ENCODE results near the gene SLC26A4. TPM values are rescaled to one million over a fixed set of nuclear protein-coding genes. Genes with fewer than 3 reads are reported as not detected.
A peak's percentile ranks its signal among the peaks of the same experiment; 100 is the strongest.

SLC26A4 gene
- total and polyA plus RNA-seq, 9 of the 15 experiments (the other 6 are each of a cell fraction or from before 2014, with no cell fraction given) = 0.09 to 1.2 (median 0.33) TPM

- TF ChIP-seq ZBTB34 (CRISPR knock-in tag; IDR thresholded peaks at IDR 0.05) (no peak), SRSF3 (IDR thresholded peaks at IDR 0.05; ENCODE audit: insufficient read depth, low read length) (no peak), ZFP36 (IDR thresholded peaks at IDR 0.05; ENCODE audit: low read depth, low read length, partially characterized antibody) (no peak), PRMT5 (CRISPR knock-in tag; IDR thresholded peaks at IDR 0.05) (no peak), KLF16 (IDR thresholded peaks at IDR 0.05) (peak; percentile 45; the same call in 1 of the 2 replicates), ZNF384 (IDR thresholded peaks at IDR 0.05; ENCODE audit: low read depth, low read length) (no peak), ZNF785 (CRISPR knock-in tag; IDR thresholded peaks at IDR 0.05) (no peak), HBP1 (CRISPR knock-in tag; IDR thresholded peaks at IDR 0.05) (no peak), ARID3A (IDR thresholded peaks at IDR 0.05; ENCODE audit: borderline replicate concordance, low read depth, low read length) (0 out of 2 replicates have a peak, but pooled peaks have one; percentile 49), ZNF263 (CRISPR knock-in tag; IDR thresholded peaks at IDR 0.05; ENCODE audit: borderline replicate concordance) (no peak), FOXO4 (CRISPR knock-in tag; IDR thresholded peaks at IDR 0.05) (no peak), STAG1 (CRISPR knock-in tag; IDR thresholded peaks at IDR 0.05; ENCODE audit: borderline replicate concordance) (no peak; the same call in 1 of the 2 replicates), BDP1 (IDR thresholded peaks at IDR 0.05; ENCODE audit: insufficient read depth, insufficient read length) (no peak), GTF2E2 (tag; IDR thresholded peaks at IDR 0.05) (no peak), FOS (IDR thresholded peaks at IDR 0.05; ENCODE audit: extremely low read depth, insufficient read length) (no peak), ZNF511 (CRISPR knock-in tag; IDR thresholded peaks at IDR 0.05) (no peak), THAP12 (CRISPR knock-in tag; IDR thresholded peaks at IDR 0.05) (no peak), RFX7 (CRISPR knock-in tag; IDR thresholded peaks at IDR 0.05) (no peak), ZFX (CRISPR knock-in tag; IDR thresholded peaks at IDR 0.05) (no peak), ZNF217 (CRISPR knock-in tag; IDR thresholded peaks at IDR 0.05) (no peak)
Observed at GRCh38 chr7:107725138-107725740, 64.6 kb downstream of the SLC26A4 start (continued).
